Measurements from ENCODE around the gene SEMA5A. TPM values are rescaled to one million over a fixed set of nuclear protein-coding genes. Genes with fewer than 3 reads are reported as not detected.

The SEMA5A gene
- total and polyA plus RNA-seq, 2 donors = 4.2 to 78.6 TPM

DNA sequence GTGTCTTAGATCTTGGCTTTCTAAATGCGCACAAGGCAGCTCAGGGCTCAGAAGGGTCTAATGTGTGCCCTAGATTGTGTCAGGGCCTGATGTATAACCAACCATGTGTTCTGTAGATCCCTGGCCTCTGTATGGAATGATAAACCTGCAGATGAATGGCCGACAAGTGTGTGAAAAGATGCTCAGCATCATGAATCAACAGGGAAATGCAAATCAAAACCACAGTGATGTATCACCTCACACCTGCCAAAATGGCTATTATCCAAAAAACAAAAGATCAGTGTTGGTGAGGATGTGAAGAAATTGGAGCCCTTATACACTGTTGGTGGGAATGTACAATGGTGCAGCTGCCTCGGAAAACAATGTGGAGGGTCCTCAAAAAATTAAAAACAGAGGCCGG is 489.8 kb downstream of the SEMA5A start:
- peaks cover 2% of the 10 kb centered on the region for H3K4me1 ChIP-seq (ENCODE audit: insufficient read depth)
- WGBS = 95% methylated on average over 4 of the region's 4 CpGs
- H3K4me3 ChIP-seq (ENCODE audit: low read depth, low read length) = no peak overlapping the region
- DNase-seq (ENCODE audit: extremely low spot score) = no peak
- H3K36me3 ChIP-seq (ENCODE audit: insufficient read depth) = no peaks in the 10 kb centered on the region
- H3K27ac ChIP-seq (ENCODE audit: low read depth) = no peak overlapping the region

DNA sequence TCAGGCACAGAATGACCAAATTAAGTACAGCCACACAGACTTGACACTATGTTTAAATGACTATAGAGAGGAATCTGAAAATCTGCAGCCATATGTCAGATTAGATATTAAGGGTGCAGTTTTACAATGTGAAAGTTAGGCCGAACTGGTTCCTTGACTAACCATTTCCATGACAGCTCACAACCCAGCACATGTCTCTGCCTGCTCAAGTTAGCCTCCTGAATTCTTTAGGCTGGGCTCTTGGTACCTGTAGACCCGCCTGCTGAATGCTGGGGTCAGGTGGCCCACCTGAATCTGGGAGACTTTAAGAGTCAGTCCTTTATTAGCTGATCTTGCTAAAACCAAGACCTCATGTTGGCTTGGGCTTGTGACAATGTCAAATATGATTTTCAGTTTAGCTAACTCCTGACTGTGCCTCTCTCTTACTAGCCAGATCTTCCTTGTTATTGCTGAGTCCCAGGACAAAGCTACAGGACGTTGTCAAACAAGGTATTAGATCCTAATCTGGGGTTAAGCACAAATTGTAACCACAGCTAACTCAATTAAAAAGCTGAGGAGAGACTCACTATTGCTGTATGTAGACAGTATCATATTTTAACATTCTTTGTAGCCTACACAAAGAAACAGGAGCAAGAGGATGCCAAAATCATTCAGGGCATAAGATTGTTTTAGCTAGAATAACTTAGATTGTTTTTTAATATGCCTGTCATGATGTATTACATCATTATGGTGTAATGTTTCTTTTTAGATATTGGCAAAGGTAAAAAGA is 490.9 kb downstream of the SEMA5A start:
- H3K4me3 ChIP-seq (ENCODE audit: low read depth, low read length) = no peak overlapping the region
- peaks cover 2% of the 10 kb centered on the region for H3K4me1 ChIP-seq (ENCODE audit: insufficient read depth)
- no peak overlapping the region for H3K27ac ChIP-seq (ENCODE audit: low read depth)
- H3K36me3 ChIP-seq (ENCODE audit: insufficient read depth) = peaks cover 2% of the 10 kb centered on the region
- WGBS = 65% methylated on average over 3 of the region's 3 CpGs
- DNase-seq (ENCODE audit: extremely low spot score) = no peak

DNA sequence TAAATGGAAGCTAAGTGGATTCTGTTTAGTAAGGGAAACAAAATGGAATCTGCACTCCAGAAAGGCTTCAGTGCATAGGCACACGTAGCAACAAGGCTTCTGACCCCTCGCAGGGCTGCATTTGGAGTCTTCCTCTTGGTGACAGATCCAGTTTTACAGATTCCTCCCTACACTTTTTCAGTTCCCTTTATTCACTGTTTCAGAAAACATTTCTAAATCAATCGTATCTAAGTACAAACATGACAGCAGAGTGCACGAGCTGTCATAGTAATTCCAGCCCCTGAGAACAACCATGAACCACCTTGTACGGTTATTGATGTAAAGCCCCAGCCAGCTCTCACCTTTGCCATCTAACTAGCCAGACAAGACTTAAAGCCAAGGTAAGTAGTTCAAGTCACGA is 491.6 kb downstream of the SEMA5A start:
- peaks cover 2% of the 10 kb centered on the region for H3K4me1 ChIP-seq (ENCODE audit: insufficient read depth)
- 71% methylated on average over 6 of the region's 6 CpGs for WGBS
- no peak for DNase-seq (ENCODE audit: extremely low spot score)
- no peak overlapping the region for H3K4me3 ChIP-seq (ENCODE audit: low read depth, low read length)
- no peak overlapping the region for H3K27ac ChIP-seq (ENCODE audit: low read depth)
- peaks cover 2% of the 10 kb centered on the region for H3K36me3 ChIP-seq (ENCODE audit: insufficient read depth)

DNA sequence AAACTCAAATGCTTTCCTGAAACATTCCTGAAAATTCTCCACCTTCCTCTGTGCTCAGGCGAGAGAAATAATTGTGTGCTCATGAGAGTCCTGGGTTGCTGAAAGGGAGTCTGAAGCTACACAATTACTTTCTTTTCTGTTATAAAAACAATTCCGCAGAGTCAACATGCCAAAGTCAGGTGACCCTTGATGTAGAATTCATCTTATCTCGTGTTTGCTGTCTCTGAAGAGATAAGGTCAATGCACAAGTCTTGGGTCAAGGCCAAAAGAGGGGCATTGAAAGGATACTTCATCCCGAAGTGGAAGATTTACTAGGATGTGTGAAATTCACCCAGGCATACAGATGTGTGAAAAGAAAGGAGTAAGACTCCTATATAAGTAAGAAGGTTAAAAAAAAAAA is 493.5 kb downstream of the SEMA5A start:
- H3K36me3 ChIP-seq (ENCODE audit: insufficient read depth) = peaks cover 2% of the 10 kb centered on the region
- no peak overlapping the region for H3K4me3 ChIP-seq (ENCODE audit: low read depth, low read length)
- peaks cover 2% of the 10 kb centered on the region for H3K4me1 ChIP-seq (ENCODE audit: insufficient read depth)
- DNase-seq (ENCODE audit: extremely low spot score) = no peak
- H3K27ac ChIP-seq (ENCODE audit: low read depth) = no peak overlapping the region
- WGBS = 50% methylated on average over 4 of the region's 4 CpGs

DNA sequence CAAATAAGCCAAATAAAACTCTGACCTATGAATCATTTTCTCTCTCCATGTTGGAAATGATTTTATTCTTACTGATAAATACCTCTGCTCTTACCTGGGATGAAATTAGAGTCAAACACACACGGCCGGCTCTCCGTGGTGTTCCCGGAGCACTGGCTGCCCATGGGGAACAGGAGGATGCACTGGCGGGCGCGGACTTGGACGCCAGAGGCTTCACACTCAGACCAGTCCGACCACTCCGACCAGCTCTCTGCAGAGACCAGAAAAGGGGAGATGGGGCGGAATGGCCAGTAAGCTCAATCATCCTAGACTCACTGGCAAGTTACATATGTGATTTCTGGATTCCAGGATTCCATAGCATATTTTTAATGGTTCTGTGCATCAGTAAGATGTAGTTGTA is 494.1 kb downstream of the SEMA5A start:
- Histone ChIP-seq H3K36me3 (ENCODE audit: insufficient read depth) (peaks cover 2% of the 10 kb centered on the region), H3K27ac (ENCODE audit: low read depth) (no peak overlapping the region), H3K4me1 (ENCODE audit: insufficient read depth) (peaks cover 2% of the 10 kb centered on the region), H3K4me3 (ENCODE audit: low read depth, low read length) (no peak overlapping the region)
- 94% methylated on average over 11 of the region's 11 CpGs for WGBS
- no peak for DNase-seq (ENCODE audit: extremely low spot score)

DNA sequence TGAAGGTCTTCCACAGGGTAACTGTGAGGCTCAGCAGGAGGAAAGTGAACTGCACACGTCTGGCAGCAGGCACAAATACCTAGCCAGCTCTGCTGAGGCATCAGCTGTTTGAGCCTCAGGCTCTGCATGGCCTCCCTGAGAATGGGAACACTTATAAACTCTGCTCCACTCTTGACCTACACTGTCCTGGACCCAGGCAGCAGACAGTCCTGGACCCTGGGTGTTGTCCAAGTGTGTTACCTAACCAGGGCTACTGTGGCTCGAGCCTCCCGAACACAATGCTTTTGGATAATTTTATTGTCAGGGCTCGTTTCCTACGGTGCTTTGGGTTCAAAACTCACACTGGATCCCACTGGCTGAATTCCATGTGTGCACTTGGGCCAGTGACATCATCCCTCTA is 497.9 kb downstream of the SEMA5A start:
- Histone ChIP-seq H3K27ac (ENCODE audit: low read depth) (no peak overlapping the region), H3K4me1 (ENCODE audit: insufficient read depth) (peaks cover 2% of the 10 kb centered on the region), H3K36me3 (ENCODE audit: insufficient read depth) (peaks cover 2% of the 10 kb centered on the region), H3K4me3 (ENCODE audit: low read depth, low read length) (no peak overlapping the region)
- WGBS = 83% methylated on average over 5 of the region's 5 CpGs
- no peak for DNase-seq (ENCODE audit: extremely low spot score)

DNA sequence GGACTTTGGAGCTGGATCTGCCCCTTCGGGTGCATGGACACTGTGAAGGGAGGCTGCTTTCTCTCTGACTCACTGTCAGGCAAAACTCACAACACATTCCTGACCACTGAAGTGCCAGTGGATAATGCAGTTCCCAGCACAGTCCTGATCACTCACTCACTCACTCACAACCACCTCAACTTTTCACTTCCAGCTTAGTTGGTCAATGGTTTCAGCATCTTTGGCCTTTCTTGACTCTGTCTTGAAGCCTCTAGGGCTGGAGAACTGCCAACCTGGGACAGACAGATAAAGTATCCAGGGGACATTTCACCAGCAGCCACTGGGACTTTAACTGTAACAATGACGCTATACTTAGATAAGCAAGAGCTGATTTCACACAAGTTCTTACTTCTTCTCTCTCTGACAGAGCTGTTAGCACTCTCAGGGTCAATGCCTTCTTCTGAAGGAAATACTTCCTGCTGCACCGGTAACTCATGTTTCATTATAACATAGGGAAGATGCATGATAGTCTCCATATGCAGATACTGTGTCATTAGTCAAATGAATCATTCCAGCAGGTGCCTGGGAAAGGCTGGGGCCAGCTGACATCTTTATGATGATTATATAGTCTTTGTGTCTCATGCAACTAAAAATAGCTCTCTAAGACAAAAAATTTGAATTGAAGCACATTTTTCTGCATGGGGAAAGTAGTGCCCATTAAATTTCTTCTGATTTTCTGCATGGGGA is 499.0 kb downstream of the SEMA5A start:
- 38% methylated on average over 3 of the region's 3 CpGs for WGBS
- Histone ChIP-seq H3K4me1 (ENCODE audit: insufficient read depth) (no peaks in the 10 kb centered on the region), H3K36me3 (ENCODE audit: insufficient read depth) (peaks cover 2% of the 10 kb centered on the region), H3K4me3 (ENCODE audit: low read depth, low read length) (no peak overlapping the region), H3K27ac (ENCODE audit: low read depth) (no peak overlapping the region)
- no peak for DNase-seq (ENCODE audit: extremely low spot score)

DNA sequence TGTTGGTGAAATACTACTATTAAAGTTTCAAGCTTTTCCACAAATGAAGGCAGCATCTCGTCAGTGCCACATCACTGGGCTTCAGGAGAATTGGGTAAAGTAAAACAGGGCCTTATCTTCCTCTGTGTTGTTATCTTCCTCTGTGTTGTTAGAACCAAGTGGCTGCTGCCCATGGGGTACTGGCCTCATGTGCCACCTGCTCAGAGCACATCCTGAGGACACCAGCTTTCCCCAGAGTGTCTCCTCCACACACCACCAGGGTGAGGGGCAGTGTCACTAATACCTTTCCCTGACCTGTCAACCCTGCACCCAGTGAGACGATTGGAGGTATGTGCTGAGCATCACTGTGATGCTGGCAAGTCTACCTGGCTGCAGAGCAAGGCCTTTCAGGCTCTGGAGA is 499.9 kb downstream of the SEMA5A start:
- DNase-seq (ENCODE audit: extremely low spot score) = no peak
- Histone ChIP-seq H3K4me1 (ENCODE audit: insufficient read depth) (no peaks in the 10 kb centered on the region), H3K4me3 (ENCODE audit: low read depth, low read length) (no peak overlapping the region), H3K36me3 (ENCODE audit: insufficient read depth) (peaks cover 2% of the 10 kb centered on the region), H3K27ac (ENCODE audit: low read depth) (no peak overlapping the region)
- WGBS = 88% methylated on average over 2 of the region's 2 CpGs

DNA sequence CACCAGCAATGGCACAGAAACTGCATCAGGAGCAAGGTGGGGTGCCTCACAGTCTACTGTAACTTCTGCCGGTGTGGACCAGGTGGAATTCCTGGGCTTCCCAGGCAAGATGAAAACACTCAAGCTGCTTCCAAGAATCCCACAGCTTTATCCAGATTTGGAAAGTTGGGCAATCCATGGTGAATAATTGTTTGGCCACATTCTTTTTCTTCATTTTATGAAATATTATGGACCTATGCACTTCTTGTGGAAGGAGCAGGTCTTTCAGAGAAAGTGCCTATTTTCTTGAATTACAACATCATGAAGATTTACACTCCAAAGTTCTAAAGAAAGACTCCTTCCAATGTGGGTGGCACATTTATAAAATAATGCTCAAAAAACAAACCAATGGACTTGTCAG is 503.6 kb downstream of the SEMA5A start:
- WGBS = 97% methylated on average over 1 of the region's 1 CpG
- peaks cover 2% of the 10 kb centered on the region for H3K36me3 ChIP-seq (ENCODE audit: insufficient read depth)
- no peak overlapping the region for H3K4me3 ChIP-seq (ENCODE audit: low read depth, low read length)
- no peak overlapping the region for H3K27ac ChIP-seq (ENCODE audit: low read depth)
- DNase-seq (ENCODE audit: extremely low spot score) = no peak
- H3K4me1 ChIP-seq (ENCODE audit: insufficient read depth) = no peaks in the 10 kb centered on the region

DNA sequence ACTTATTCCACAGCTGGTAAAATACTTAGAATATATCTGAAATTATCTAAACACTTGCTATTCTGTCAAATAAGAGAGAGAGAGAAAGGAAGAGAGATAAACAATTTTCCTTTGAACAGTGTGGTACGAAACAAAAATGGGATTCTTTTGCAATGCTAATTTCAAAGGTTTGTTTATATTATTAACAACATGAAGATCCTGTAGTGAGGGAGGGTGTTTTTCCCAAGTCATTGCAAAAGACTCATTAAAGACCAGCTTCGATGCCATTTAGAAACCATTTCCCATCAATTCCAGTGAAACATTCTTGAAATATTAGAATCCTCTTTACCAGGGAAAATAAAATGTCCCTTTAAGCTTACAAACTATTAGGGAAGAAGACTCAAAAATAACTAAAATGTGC is 505.4 kb downstream of the SEMA5A start:
- no peak for DNase-seq (ENCODE audit: extremely low spot score)
- Histone ChIP-seq H3K27ac (ENCODE audit: low read depth) (no peak overlapping the region), H3K4me3 (ENCODE audit: low read depth, low read length) (no peak overlapping the region), H3K36me3 (ENCODE audit: insufficient read depth) (peaks cover 2% of the 10 kb centered on the region), H3K4me1 (ENCODE audit: insufficient read depth) (no peaks in the 10 kb centered on the region)
- WGBS = 93% methylated on average over 2 of the region's 2 CpGs

DNA sequence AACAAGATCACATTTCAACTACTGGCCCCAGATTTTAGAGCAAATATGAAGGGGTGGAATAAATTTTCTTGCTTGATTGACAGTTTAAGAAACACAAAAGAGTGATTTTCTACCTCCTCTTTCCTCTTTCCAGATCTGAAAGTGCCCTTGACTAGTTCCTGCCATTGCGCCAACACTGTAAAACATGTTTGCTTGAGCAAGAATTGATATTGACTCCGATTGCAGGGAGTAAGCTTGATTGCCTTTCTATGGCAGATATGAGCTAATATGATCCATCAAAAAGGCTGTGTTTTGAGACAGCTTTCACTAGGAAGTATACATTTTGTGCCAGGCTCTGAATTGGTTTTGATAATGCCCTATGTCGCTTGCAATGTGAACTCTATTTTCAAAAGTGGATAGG is 508.8 kb downstream of the SEMA5A start:
- H3K36me3 ChIP-seq (ENCODE audit: insufficient read depth) = peaks cover 2% of the 10 kb centered on the region
- 90% methylated on average over 3 of the region's 3 CpGs for WGBS
- H3K4me1 ChIP-seq (ENCODE audit: insufficient read depth) = peaks cover 1% of the 10 kb centered on the region
- no peak for DNase-seq (ENCODE audit: extremely low spot score)
- H3K4me3 ChIP-seq (ENCODE audit: low read depth, low read length) = no peak overlapping the region
- no peak overlapping the region for H3K27ac ChIP-seq (ENCODE audit: low read depth)

DNA sequence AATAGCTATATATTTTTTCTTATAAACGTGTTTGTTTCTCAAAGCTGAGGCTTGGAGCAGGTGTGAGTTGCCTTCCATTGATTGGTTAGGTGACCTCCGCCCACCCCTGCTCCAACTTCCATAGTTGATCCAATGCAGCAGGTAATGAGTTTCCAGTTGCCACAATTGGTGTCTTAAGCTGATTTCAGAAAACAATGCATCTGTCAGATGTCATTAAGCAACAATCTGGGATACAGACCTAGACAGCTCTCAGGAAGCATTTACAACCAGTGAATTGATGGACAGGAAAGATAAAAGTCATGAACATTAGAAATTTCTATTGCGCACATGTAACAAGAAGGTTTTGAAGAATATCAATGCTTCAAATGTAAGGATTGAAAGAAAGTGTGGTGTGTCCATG is 510.5 kb downstream of the SEMA5A start:
- no peak for DNase-seq (ENCODE audit: extremely low spot score)
- Histone ChIP-seq H3K4me1 (ENCODE audit: insufficient read depth) (peaks cover 1% of the 10 kb centered on the region), H3K4me3 (ENCODE audit: low read depth, low read length) (no peak overlapping the region), H3K36me3 (ENCODE audit: insufficient read depth) (peaks cover 2% of the 10 kb centered on the region), H3K27ac (ENCODE audit: low read depth) (no peak overlapping the region)
- WGBS = 81% methylated on average over 3 of the region's 3 CpGs

DNA sequence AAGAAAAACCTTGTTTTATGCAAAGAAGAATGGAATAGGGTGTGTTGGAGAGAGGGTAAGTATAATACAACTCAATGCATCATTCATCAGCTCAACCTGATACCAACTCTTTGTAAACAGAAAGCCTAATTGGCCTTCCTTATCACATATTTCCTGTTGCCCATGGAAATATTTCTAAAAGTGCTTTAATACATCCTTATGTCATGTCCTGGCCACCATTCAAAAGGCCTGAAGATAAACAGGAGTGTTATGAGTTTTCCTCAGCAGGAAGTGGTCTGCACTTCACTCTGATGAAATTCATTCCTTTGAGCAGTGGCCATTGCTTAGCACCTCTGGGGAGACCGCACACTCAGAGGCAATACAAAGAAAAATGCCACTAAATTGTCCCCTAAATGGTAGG is 511.2 kb downstream of the SEMA5A start:
- H3K36me3 ChIP-seq (ENCODE audit: insufficient read depth) = no peaks in the 10 kb centered on the region
- no peak for DNase-seq (ENCODE audit: extremely low spot score)
- no peak overlapping the region for H3K4me3 ChIP-seq (ENCODE audit: low read depth, low read length)
- H3K4me1 ChIP-seq (ENCODE audit: insufficient read depth) = peaks cover 1% of the 10 kb centered on the region
- WGBS = 81% methylated on average over 1 of the region's 1 CpG
- H3K27ac ChIP-seq (ENCODE audit: low read depth) = no peak overlapping the region

DNA sequence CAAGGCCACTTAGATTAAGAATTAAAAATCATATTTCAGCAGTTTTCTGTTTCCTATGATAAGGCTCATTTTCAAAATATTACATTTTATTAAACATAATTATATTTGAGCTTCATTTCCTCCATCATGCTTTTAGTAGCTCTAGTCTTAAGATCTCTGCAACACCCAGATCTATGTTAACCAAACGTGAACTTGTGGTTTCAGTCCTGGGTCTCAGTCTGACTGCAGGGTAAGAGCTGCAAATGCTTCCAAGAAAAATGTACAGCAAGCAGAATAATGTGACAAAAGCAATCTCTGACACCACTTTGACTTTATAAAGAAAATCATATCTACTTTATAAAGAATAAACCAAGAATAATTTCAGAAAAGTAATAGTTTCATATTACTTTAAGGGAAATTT is 512.4 kb downstream of the SEMA5A start:
- Histone ChIP-seq H3K36me3 (ENCODE audit: insufficient read depth) (no peaks in the 10 kb centered on the region), H3K4me1 (ENCODE audit: insufficient read depth) (peaks cover 1% of the 10 kb centered on the region), H3K27ac (ENCODE audit: low read depth) (no peak overlapping the region), H3K4me3 (ENCODE audit: low read depth, low read length) (no peak overlapping the region)
- WGBS = 72% methylated on average over 1 of the region's 1 CpG
- no peak for DNase-seq (ENCODE audit: extremely low spot score)
